ENCODE data around the gene EPHA6.

Gene EPHA6

DNA sequence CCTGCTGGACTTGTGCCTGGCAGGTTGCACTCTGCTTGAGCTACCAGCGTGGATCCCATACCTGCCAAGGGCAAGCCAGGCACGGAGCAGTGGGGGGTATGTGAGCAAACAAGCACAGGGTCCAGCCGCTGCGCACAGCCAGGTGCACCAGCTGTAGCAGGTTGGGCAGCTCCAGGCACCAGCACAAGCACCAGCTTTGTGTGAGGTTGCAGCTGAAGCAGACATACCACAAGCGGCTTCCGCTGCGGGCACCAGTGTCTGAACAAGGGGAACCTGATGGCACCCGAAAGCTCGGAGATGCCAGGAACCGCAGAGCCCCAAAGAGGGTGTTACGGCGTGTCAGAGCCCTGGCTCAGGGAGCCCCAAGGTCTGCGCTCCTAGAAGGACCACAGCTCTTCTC is 477.5 kb downstream of the EPHA6 start:
- no peak overlapping the region for H3K4ac ChIP-seq (ENCODE audit: low read depth, low read length)
- H3K56ac ChIP-seq (ENCODE audit: low read length) = no peak overlapping the region
- DNase-seq = no peak
- no peak overlapping the region for H4K5ac ChIP-seq (ENCODE audit: low read length)
- H3K79me2 ChIP-seq (ENCODE audit: control insufficient read depth, insufficient read depth, low read length) = no peaks in the 10 kb centered on the region
- H3K27me3 ChIP-seq (ENCODE audit: insufficient read depth, low read length, poor library complexity) = no peaks in the 10 kb centered on the region
- no peak overlapping the region for H3K4me2 ChIP-seq (ENCODE audit: low read length)
- H3K4me3 ChIP-seq (ENCODE audit: low read length) = no peak overlapping the region
- no peak overlapping the region for H3K27ac ChIP-seq (ENCODE audit: low read depth, low read length)
- H3K9ac ChIP-seq (ENCODE audit: low read length) = no peak overlapping the region
- H3K18ac ChIP-seq (ENCODE audit: low read length) = no peak overlapping the region
- no CpG with 5 or more reads among the region's 13 CpGs for WGBS (ENCODE audit: extremely low coverage, insufficient coverage, low lambda C conversion rate)
- H3K23ac ChIP-seq (ENCODE audit: low read length) = no peak overlapping the region
- H2AK5ac ChIP-seq (ENCODE audit: low read length) = no peak overlapping the region
- no peaks in the 10 kb centered on the region for H3K79me1 ChIP-seq (ENCODE audit: low read length)
- H2BK5ac ChIP-seq (ENCODE audit: low read length) = no peak overlapping the region
- H3K4me1 ChIP-seq (ENCODE audit: control insufficient read depth, low read depth, low read length) = no peaks in the 10 kb centered on the region
- no peak overlapping the region for H2BK15ac ChIP-seq (replicated peaks; ENCODE audit: low read depth)
- no peak overlapping the region for H2BK120ac ChIP-seq (ENCODE audit: low read depth, low read length)
- no peak overlapping the region for H4K8ac ChIP-seq (ENCODE audit: low read depth, low read length)
- no peaks in the 10 kb centered on the region for H3K36me3 ChIP-seq (ENCODE audit: control insufficient read depth, insufficient read depth, low read length)

DNA sequence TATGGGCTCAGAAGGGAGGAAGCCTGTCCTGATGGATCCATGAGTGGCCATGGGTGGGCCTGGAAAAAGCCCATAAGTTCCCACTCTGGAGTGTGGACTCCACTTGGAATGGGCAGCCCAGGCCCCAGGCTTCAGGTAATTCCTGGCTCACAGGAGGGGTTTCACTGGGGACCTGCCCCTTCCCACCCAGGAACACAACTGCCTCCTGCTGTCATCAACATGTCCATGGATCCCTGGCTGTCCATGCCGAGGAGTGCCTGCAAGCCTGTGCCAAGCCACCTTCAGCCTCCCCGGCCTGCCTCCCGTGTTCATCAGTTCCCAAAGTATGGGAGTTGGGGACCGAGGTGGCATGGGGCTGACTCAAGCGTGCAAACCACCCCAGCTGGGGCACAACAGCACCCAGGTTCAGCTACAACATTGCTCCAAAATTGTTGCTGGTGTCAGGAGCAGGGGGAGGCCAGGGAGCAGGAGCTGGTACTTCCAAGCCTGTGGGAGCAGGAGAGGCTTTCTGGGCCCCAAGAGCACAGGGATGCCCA is 479.3 kb downstream of the EPHA6 start:
- no peak overlapping the region for H2BK120ac ChIP-seq (ENCODE audit: low read depth, low read length)
- H3K4me3 ChIP-seq (ENCODE audit: low read length) = no peak overlapping the region
- H2BK5ac ChIP-seq (ENCODE audit: low read length) = no peak overlapping the region
- H2AK5ac ChIP-seq (ENCODE audit: low read length) = no peak overlapping the region
- no CpG with 5 or more reads among the region's 5 CpGs for WGBS (ENCODE audit: extremely low coverage, insufficient coverage, low lambda C conversion rate)
- H3K9ac ChIP-seq (ENCODE audit: low read length) = no peak overlapping the region
- H3K18ac ChIP-seq (ENCODE audit: low read length) = no peak overlapping the region
- H3K79me1 ChIP-seq (ENCODE audit: low read length) = no peaks in the 10 kb centered on the region
- H4K5ac ChIP-seq (ENCODE audit: low read length) = no peak overlapping the region
- no peaks in the 10 kb centered on the region for H3K27me3 ChIP-seq (ENCODE audit: insufficient read depth, low read length, poor library complexity)
- no peak overlapping the region for H3K23ac ChIP-seq (ENCODE audit: low read length)
- H2BK15ac ChIP-seq (replicated peaks; ENCODE audit: low read depth) = no peak overlapping the region
- no peaks in the 10 kb centered on the region for H3K4me1 ChIP-seq (ENCODE audit: control insufficient read depth, low read depth, low read length)
- no peak overlapping the region for H3K4me2 ChIP-seq (ENCODE audit: low read length)
- H3K27ac ChIP-seq (ENCODE audit: low read depth, low read length) = no peak overlapping the region
- no peak for DNase-seq
- H3K79me2 ChIP-seq (ENCODE audit: control insufficient read depth, insufficient read depth, low read length) = no peaks in the 10 kb centered on the region
- no peak overlapping the region for H3K56ac ChIP-seq (ENCODE audit: low read length)
- no peak overlapping the region for H3K4ac ChIP-seq (ENCODE audit: low read depth, low read length)
- H3K36me3 ChIP-seq (ENCODE audit: control insufficient read depth, insufficient read depth, low read length) = no peaks in the 10 kb centered on the region
- no peak overlapping the region for H4K8ac ChIP-seq (ENCODE audit: low read depth, low read length)

DNA sequence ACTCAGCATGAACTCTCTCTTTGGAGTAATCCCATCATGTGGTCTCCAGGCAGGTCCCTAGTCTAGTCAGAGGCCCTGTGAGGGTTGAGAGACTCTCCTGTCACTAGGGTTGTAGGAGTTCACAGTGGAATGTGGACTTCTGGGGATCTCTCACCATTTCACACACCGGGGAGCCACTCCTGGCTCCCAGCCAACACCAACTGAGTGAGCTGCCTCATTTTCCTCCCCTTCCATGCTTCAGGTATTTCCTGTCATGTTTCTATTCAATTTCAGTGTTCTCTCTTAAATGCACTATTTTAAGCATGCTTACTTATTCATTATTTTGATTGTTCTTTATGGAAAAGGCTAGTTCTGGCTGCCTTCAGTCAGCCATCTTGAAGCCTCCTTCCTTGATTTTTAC is 482.6 kb downstream of the EPHA6 start:
- Histone ChIP-seq H3K4me3 (ENCODE audit: low read length) (no peak overlapping the region), H3K27me3 (ENCODE audit: insufficient read depth, low read length, poor library complexity) (no peaks in the 10 kb centered on the region), H3K18ac (ENCODE audit: low read length) (no peak overlapping the region), H2AK5ac (ENCODE audit: low read length) (no peak overlapping the region), H2BK5ac (ENCODE audit: low read length) (no peak overlapping the region), H2BK15ac (replicated peaks; ENCODE audit: low read depth) (no peak overlapping the region), H3K4me2 (ENCODE audit: low read length) (no peak overlapping the region), H3K9ac (ENCODE audit: low read length) (no peak overlapping the region), H4K8ac (ENCODE audit: low read depth, low read length) (no peak overlapping the region), H3K79me1 (ENCODE audit: low read length) (no peaks in the 10 kb centered on the region), H3K79me2 (ENCODE audit: control insufficient read depth, insufficient read depth, low read length) (no peaks in the 10 kb centered on the region), H3K27ac (ENCODE audit: low read depth, low read length) (no peak overlapping the region), H3K23ac (ENCODE audit: low read length) (no peak overlapping the region), H3K36me3 (ENCODE audit: control insufficient read depth, insufficient read depth, low read length) (no peaks in the 10 kb centered on the region), H3K4ac (ENCODE audit: low read depth, low read length) (no peak overlapping the region), H3K4me1 (ENCODE audit: control insufficient read depth, low read depth, low read length) (no peaks in the 10 kb centered on the region), H4K5ac (ENCODE audit: low read length) (no peak overlapping the region), H2BK120ac (ENCODE audit: low read depth, low read length) (no peak overlapping the region), H3K56ac (ENCODE audit: low read length) (no peak overlapping the region)
- no CpG with 5 or more reads among the region's 1 CpG for WGBS (ENCODE audit: extremely low coverage, insufficient coverage, low lambda C conversion rate)
- no peak for DNase-seq

GRCh38 chr3:97301114-97301513 is 486.7 kb downstream of the EPHA6 start:
- H3K36me3 ChIP-seq (ENCODE audit: control insufficient read depth, insufficient read depth, low read length) = no peaks in the 10 kb centered on the region
- H2AK5ac ChIP-seq (ENCODE audit: low read length) = no peak overlapping the region
- H3K79me1 ChIP-seq (ENCODE audit: low read length) = no peaks in the 10 kb centered on the region
- H3K27ac ChIP-seq (ENCODE audit: low read depth, low read length) = no peak overlapping the region
- H3K9ac ChIP-seq (ENCODE audit: low read length) = no peak overlapping the region
- no peak for DNase-seq
- H3K4ac ChIP-seq (ENCODE audit: low read depth, low read length) = no peak overlapping the region
- no peak overlapping the region for H2BK120ac ChIP-seq (ENCODE audit: low read depth, low read length)
- H3K4me2 ChIP-seq (ENCODE audit: low read length) = no peak overlapping the region
- H4K8ac ChIP-seq (ENCODE audit: low read depth, low read length) = no peak overlapping the region
- H2BK15ac ChIP-seq (replicated peaks; ENCODE audit: low read depth) = no peak overlapping the region
- no peak overlapping the region for H3K23ac ChIP-seq (ENCODE audit: low read length)
- no peaks in the 10 kb centered on the region for H3K27me3 ChIP-seq (ENCODE audit: insufficient read depth, low read length, poor library complexity)
- H3K4me3 ChIP-seq (ENCODE audit: low read length) = no peak overlapping the region
- no peaks in the 10 kb centered on the region for H3K4me1 ChIP-seq (ENCODE audit: control insufficient read depth, low read depth, low read length)
- H2BK5ac ChIP-seq (ENCODE audit: low read length) = no peak overlapping the region
- H3K79me2 ChIP-seq (ENCODE audit: control insufficient read depth, insufficient read depth, low read length) = no peaks in the 10 kb centered on the region
- no peak overlapping the region for H3K56ac ChIP-seq (ENCODE audit: low read length)
- H4K5ac ChIP-seq (ENCODE audit: low read length) = no peak overlapping the region
- H3K18ac ChIP-seq (ENCODE audit: low read length) = no peak overlapping the region

GRCh38 chr3:97306226-97306625 is 491.8 kb downstream of the EPHA6 start:
- H3K27me3 ChIP-seq (ENCODE audit: insufficient read depth, low read length, poor library complexity) = no peaks in the 10 kb centered on the region
- no peak overlapping the region for H3K23ac ChIP-seq (ENCODE audit: low read length)
- no peak overlapping the region for H3K4me3 ChIP-seq (ENCODE audit: low read length)
- no peaks in the 10 kb centered on the region for H3K79me2 ChIP-seq (ENCODE audit: control insufficient read depth, insufficient read depth, low read length)
- H3K4me2 ChIP-seq (ENCODE audit: low read length) = no peak overlapping the region
- H4K8ac ChIP-seq (ENCODE audit: low read depth, low read length) = no peak overlapping the region
- H3K36me3 ChIP-seq (ENCODE audit: control insufficient read depth, insufficient read depth, low read length) = no peaks in the 10 kb centered on the region
- H3K27ac ChIP-seq (ENCODE audit: low read depth, low read length) = no peak overlapping the region
- no peak overlapping the region for H2BK5ac ChIP-seq (ENCODE audit: low read length)
- no peak overlapping the region for H2BK120ac ChIP-seq (ENCODE audit: low read depth, low read length)
- H3K4ac ChIP-seq (ENCODE audit: low read depth, low read length) = no peak overlapping the region
- H3K56ac ChIP-seq (ENCODE audit: low read length) = no peak overlapping the region
- DNase-seq = peak; percentile 90
- no peak overlapping the region for H3K18ac ChIP-seq (ENCODE audit: low read length)
- H3K4me1 ChIP-seq (ENCODE audit: control insufficient read depth, low read depth, low read length) = no peaks in the 10 kb centered on the region
- H2AK5ac ChIP-seq (ENCODE audit: low read length) = no peak overlapping the region
- no peak overlapping the region for H2BK15ac ChIP-seq (replicated peaks; ENCODE audit: low read depth)
- whole genome bisulfite sequencing (ENCODE audit: extremely low coverage, insufficient coverage, low lambda C conversion rate) = no CpG with 5 or more reads among the region's 1 CpG
- H4K5ac ChIP-seq (ENCODE audit: low read length) = no peak overlapping the region
- no peaks in the 10 kb centered on the region for H3K79me1 ChIP-seq (ENCODE audit: low read length)
- no peak overlapping the region for H3K9ac ChIP-seq (ENCODE audit: low read length)

DNA sequence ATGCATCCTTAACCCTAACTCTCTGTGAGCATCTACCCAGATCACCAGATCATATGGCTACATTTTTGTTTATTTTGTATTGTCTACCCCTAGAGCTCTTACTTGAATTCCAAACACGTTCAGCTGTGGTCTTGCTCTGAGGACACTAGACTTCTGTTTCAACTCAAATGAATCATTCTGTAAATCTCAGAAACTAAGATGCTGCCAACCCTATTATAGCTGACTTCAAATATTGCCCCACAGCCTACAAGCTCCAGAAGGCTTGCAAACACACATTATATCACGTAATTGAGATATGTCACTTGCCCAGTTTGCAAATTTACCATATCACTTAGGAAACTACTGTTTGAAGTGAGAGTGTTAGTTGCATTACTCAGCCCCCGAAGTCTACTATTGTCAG is 524.0 kb downstream of the EPHA6 start:
- no peaks in the 10 kb centered on the region for H3K79me1 ChIP-seq (ENCODE audit: low read length)
- H3K27me3 ChIP-seq (ENCODE audit: insufficient read depth, low read length, poor library complexity) = no peaks in the 10 kb centered on the region
- H3K18ac ChIP-seq (ENCODE audit: low read length) = no peak overlapping the region
- no CpG with 5 or more reads among the region's 3 CpGs for WGBS (ENCODE audit: extremely low coverage, insufficient coverage, low lambda C conversion rate)
- H2BK5ac ChIP-seq (ENCODE audit: low read length) = no peak overlapping the region
- no peak overlapping the region for H2BK15ac ChIP-seq (replicated peaks; ENCODE audit: low read depth)
- no peak for DNase-seq
- no peak overlapping the region for H3K27ac ChIP-seq (ENCODE audit: low read depth, low read length)
- no peak overlapping the region for H2AK5ac ChIP-seq (ENCODE audit: low read length)
- H3K23ac ChIP-seq (ENCODE audit: low read length) = no peak overlapping the region
- H4K5ac ChIP-seq (ENCODE audit: low read length) = no peak overlapping the region
- no peak overlapping the region for H3K4me2 ChIP-seq (ENCODE audit: low read length)
- no peaks in the 10 kb centered on the region for H3K79me2 ChIP-seq (ENCODE audit: control insufficient read depth, insufficient read depth, low read length)
- H3K4me1 ChIP-seq (ENCODE audit: control insufficient read depth, low read depth, low read length) = no peaks in the 10 kb centered on the region
- H4K8ac ChIP-seq (ENCODE audit: low read depth, low read length) = no peak overlapping the region
- H2BK120ac ChIP-seq (ENCODE audit: low read depth, low read length) = no peak overlapping the region
- no peak overlapping the region for H3K9ac ChIP-seq (ENCODE audit: low read length)
- no peaks in the 10 kb centered on the region for H3K36me3 ChIP-seq (ENCODE audit: control insufficient read depth, insufficient read depth, low read length)
- H3K4ac ChIP-seq (ENCODE audit: low read depth, low read length) = no peak overlapping the region
- no peak overlapping the region for H3K56ac ChIP-seq (ENCODE audit: low read length)
- no peak overlapping the region for H3K4me3 ChIP-seq (ENCODE audit: low read length)
